H9 (cell line): Measurements from ENCODE around the gene RAB40B. TPM values are rescaled to one million over a fixed set of nuclear protein-coding genes. Genes with fewer than 3 reads are reported as not detected.

Experiments used
- DNase-seq: peaks from one replicate; pipeline ENCODE4 v3.0.0-alpha.2; 2017
- H2AFZ ChIP-seq: one replicate; pipeline ENCODE4 v1.6.1; 2013; ENCODE audit warnings: mild to moderate bottlenecking, low read length, control low read depth, moderate library complexity
- H2AK5ac ChIP-seq: 2 replicates; pipeline ENCODE4 v1.6.1; 2013; ENCODE audit warnings: low read length, control low read depth, mixed read lengths; ENCODE audit not compliant: insufficient read length
- H2BK120ac ChIP-seq: one replicate; pipeline ENCODE4 v1.6.1; 2013; ENCODE audit warnings: low read depth, mild to moderate bottlenecking, low read length, control low read depth, inconsistent platforms; ENCODE audit not compliant: poor library complexity, severe bottlenecking
- H2BK12ac ChIP-seq: 2 replicates; pipeline ENCODE4 v1.6.1; 2013; ENCODE audit warnings: low read length, control low read depth, mixed read lengths, low read depth; ENCODE audit not compliant: insufficient read length
- H2BK15ac ChIP-seq: 2 replicates; pipeline ENCODE4 v1.6.1; 2013; ENCODE audit warnings: low read depth, low read length, control low read depth
- H2BK20ac ChIP-seq: one replicate; pipeline ENCODE4 v1.6.1; 2013; ENCODE audit warnings: low read depth, mild to moderate bottlenecking, low read length, control low read depth, inconsistent platforms; ENCODE audit not compliant: poor library complexity, severe bottlenecking
- H2BK5ac ChIP-seq: 2 replicates; pipeline ENCODE4 v1.6.1; 2013; ENCODE audit warnings: low read length, control low read depth, mixed read lengths; ENCODE audit not compliant: insufficient read length
- H3K14ac ChIP-seq: 2 replicates; pipeline ENCODE4 v1.6.1; 2013; ENCODE audit warnings: low read length, control low read depth; ENCODE audit not compliant: insufficient read depth
- H3K18ac ChIP-seq: 2 replicates; pipeline ENCODE4 v1.6.1; 2013; ENCODE audit warnings: low read depth, mild to moderate bottlenecking, mixed read lengths, low read length, control low read depth; ENCODE audit not compliant: insufficient read length
- H3K23ac ChIP-seq: 2 replicates; pipeline ENCODE4 v1.6.1; 2013; ENCODE audit warnings: low read length, control low read depth, mixed read lengths, low read depth; ENCODE audit not compliant: insufficient read length
- H3K23me2 ChIP-seq: 2 replicates; pipeline ENCODE4 v1.6.1; 2013; ENCODE audit warnings: low read depth, mild to moderate bottlenecking, mixed read lengths, low read length, control low read depth; ENCODE audit not compliant: insufficient read length, poor library complexity, severe bottlenecking
- H3K27ac ChIP-seq: 2 replicates; pipeline ENCODE4 v1.5.1; 2013; ENCODE audit warnings: low read length, control low read depth, mixed read lengths, low read depth; ENCODE audit not compliant: insufficient read length
- H3K27me3 ChIP-seq: 2 replicates; pipeline ENCODE4 v1.6.1; 2013; ENCODE audit warnings: low read length, control low read depth, inconsistent platforms; ENCODE audit not compliant: insufficient read depth
- H3K4ac ChIP-seq: 2 replicates; pipeline ENCODE4 v1.6.1; 2013; ENCODE audit warnings: low read depth, mild to moderate bottlenecking, control low read depth, inconsistent platforms, low read length, moderate library complexity
- H3K4me1 ChIP-seq: 2 replicates; pipeline ENCODE4 v1.6.1; 2013; ENCODE audit warnings: low read length, control low read depth, inconsistent platforms; ENCODE audit not compliant: insufficient read depth
- H3K4me2 ChIP-seq: 2 replicates; pipeline ENCODE4 v1.6.1; 2013; ENCODE audit warnings: low read length, control low read depth, mixed read lengths; ENCODE audit not compliant: insufficient read length, insufficient read depth
- H3K56ac ChIP-seq: 2 replicates; pipeline ENCODE4 v1.6.1; 2013; ENCODE audit warnings: low read depth, mild to moderate bottlenecking, mixed read lengths, low read length, control low read depth; ENCODE audit not compliant: insufficient read length
- H3K79me1 ChIP-seq: 2 replicates; pipeline ENCODE4 v1.6.1; 2013; ENCODE audit warnings: low read depth, mild to moderate bottlenecking, moderate library complexity, low read length, control low read depth, inconsistent platforms; ENCODE audit not compliant: insufficient read depth, poor library complexity, severe bottlenecking
- H3K79me2 ChIP-seq: 2 replicates; pipeline ENCODE4 v1.6.1; 2013; ENCODE audit warnings: low read length, control low read depth, inconsistent platforms; ENCODE audit not compliant: insufficient read depth
- H3K9ac ChIP-seq: 2 replicates; pipeline ENCODE4 v1.6.1; 2013; ENCODE audit warnings: low read length, control low read depth, mixed read lengths; ENCODE audit not compliant: insufficient read length; ENCODE audit errors: extremely low read depth
- H3K9me3 ChIP-seq: one replicate; pipeline ENCODE4 v1.6.1; 2013; ENCODE audit warnings: low read depth, low read length, inconsistent platforms; ENCODE audit not compliant: control insufficient read depth
- H3T11ph ChIP-seq: one replicate; pipeline ENCODE4 v1.6.1; 2013; ENCODE audit warnings: mild to moderate bottlenecking, low read length, control low read depth, inconsistent platforms
- H4K20me1 ChIP-seq: one replicate; pipeline ENCODE4 v1.6.1; 2013; ENCODE audit not compliant: control insufficient read depth, insufficient read length, insufficient read depth
- H4K5ac ChIP-seq: 2 replicates; pipeline ENCODE4 v1.6.1; 2013; ENCODE audit warnings: low read depth, mild to moderate bottlenecking, mixed read lengths, low read length, control low read depth; ENCODE audit not compliant: insufficient read length
- H4K8ac ChIP-seq: replicated peaks from 2 replicates; pipeline ENCODE4 v1.6.1; 2013; ENCODE audit warnings: low read length, control low read depth, mixed read lengths, low read depth; ENCODE audit not compliant: insufficient read length
- H4K91ac ChIP-seq: 2 replicates; pipeline ENCODE4 v1.6.1; 2013; ENCODE audit warnings: low read depth, mild to moderate bottlenecking, moderate library complexity, mixed read lengths, low read length, control low read depth; ENCODE audit not compliant: insufficient read length
- H3K27ac Mint-ChIP-seq, 3 experiments: 2 replicates in 2 of 3; 3 replicates in 1 of 3; pipeline ENCODE4 v1.8.0; 2020 to 2021; ENCODE audit warnings: mixed read lengths in 3 of 3, mild to moderate bottlenecking in 1 of 3, moderate library complexity in 1 of 3
- H3K27me3 Mint-ChIP-seq: 2 replicates; pipeline ENCODE4 v1.8.0; 2021; ENCODE audit warnings: low read depth, mild to moderate bottlenecking, moderate library complexity, mixed read lengths
- H3K36me3 Mint-ChIP-seq, 3 experiments: 2 replicates in 2 of 3; 3 replicates in 1 of 3; pipeline ENCODE4 v1.8.0; 2020 to 2021; ENCODE audit warnings: low read depth in 3 of 3, mixed read lengths in 3 of 3; ENCODE audit not compliant: insufficient read depth in 1 of 3
- H3K4me1 Mint-ChIP-seq, 2 experiments: 2 replicates each; pipeline ENCODE4 v1.8.0; 2020; ENCODE audit warnings: mixed read lengths in 2 of 2
- H3K4me3 Mint-ChIP-seq, 2 experiments: 2 replicates in 1 of 2; 3 replicates in 1 of 2; pipeline ENCODE4 v1.8.0; 2020 to 2021; ENCODE audit warnings: mild to moderate bottlenecking in 2 of 2, mixed read lengths in 2 of 2, moderate library complexity in 1 of 2
- H3K9me3 Mint-ChIP-seq, 2 experiments: 2 replicates in 1 of 2; 3 replicates in 1 of 2; pipeline ENCODE4 v1.8.0; 2020; ENCODE audit warnings: mild to moderate bottlenecking in 2 of 2, mixed read lengths in 2 of 2, moderate library complexity in 1 of 2
- WGBS: extraction: QIAGEN DNeasy Blood & Tissue Kit; methylation state at CpG from one replicate; pipeline ENCODE4 v1.1.7; 2013; ENCODE audit warnings: missing lambda C conversion rate, low lambda C conversion rate, mixed read lengths; ENCODE audit not compliant: insufficient read length; ENCODE audit errors: extremely low coverage; 5-methylcytosine and 5-hydroxymethylcytosine counted together
- total RNA-seq: library from RNA; stranded (reverse); gene quantifications from 2 replicates; pipeline ENCODE4 v1.2.1, GENCODE V29; 2021
- TF ChIP-seq, protein P1 (sequence below): fragments of 200-600 bp; sonication (generic); conservative IDR thresholded peaks from 3 replicates; pipeline ENCODE4 v1.8.0; 2021; ENCODE audit warnings: antibody characterized with exemption, mild to moderate bottlenecking

RAB40B gene
- total RNA-seq, 1 experiment from 2014 or later: 3.5 TPM

DNA sequence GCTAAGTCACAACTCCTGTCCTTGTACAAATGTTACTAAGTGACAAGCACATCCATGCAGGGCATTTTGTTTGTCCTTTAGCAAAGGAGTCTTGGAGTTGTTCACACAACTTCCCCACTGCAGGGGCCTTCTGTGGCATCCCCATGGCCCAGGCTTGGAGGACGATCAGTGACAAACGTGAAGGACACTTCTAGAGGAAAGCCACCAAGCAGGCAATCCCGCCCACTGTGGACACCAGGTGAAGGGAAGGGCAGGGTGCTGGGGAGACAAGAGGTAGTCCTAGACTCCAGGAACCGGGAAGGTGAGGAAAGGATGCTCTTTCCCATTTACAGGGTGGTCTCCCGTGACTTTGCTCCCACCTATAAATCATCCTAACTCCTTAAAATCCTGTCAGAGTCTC lies 54.4 kb downstream of the RAB40B start:
- Histone ChIP-seq H4K20me1 (no peaks in the 10 kb centered on the region), H2BK12ac (no peak overlapping the region), H3K4ac (no peak overlapping the region), H3K56ac (no peak overlapping the region), H2BK120ac (no peak overlapping the region), H4K8ac (no peak overlapping the region), H3K27ac (no peak overlapping the region), H2AFZ (no peak overlapping the region), H4K5ac (no peak overlapping the region), H3K9me3 (no peaks in the 10 kb centered on the region), H3K79me1 (peaks cover 20% of the 10 kb centered on the region), H3K14ac (no peak overlapping the region), H2BK20ac (no peak overlapping the region), H3T11ph (no peak overlapping the region), H3K23me2 (peaks cover 8% of the 10 kb centered on the region), H3K27me3 (no peaks in the 10 kb centered on the region), H3K4me2 (no peak overlapping the region), H3K79me2 (peaks cover 36% of the 10 kb centered on the region), H3K23ac (no peak overlapping the region), H3K4me1 (no peaks in the 10 kb centered on the region; the same call in 1 of the 2 replicates), H2BK15ac (no peak overlapping the region), H3K9ac (no peak overlapping the region), H4K91ac (no peak overlapping the region), H2BK5ac (no peak overlapping the region), H3K18ac (no peak overlapping the region), H2AK5ac (no peak overlapping the region)
- no peaks in the 10 kb centered on the region for H3K27me3 Mint-ChIP-seq
- no peak overlapping the region for H3K4me3 Mint-ChIP-seq
- peaks cover 5 to 17% of the 10 kb centered on the region in 2 experiments for H3K4me1 Mint-ChIP-seq
- no peak for DNase-seq
- H3K27ac Mint-ChIP-seq: peak overlapping the region in 1 of 3 experiments; percentile 10; a peak in 1 of 7 replicates
- no peaks in the 10 kb centered on the region for H3K9me3 Mint-ChIP-seq
- WGBS: no CpG with 5 or more reads among the region's 5 CpGs
- TF ChIP-seq, protein P1, sequence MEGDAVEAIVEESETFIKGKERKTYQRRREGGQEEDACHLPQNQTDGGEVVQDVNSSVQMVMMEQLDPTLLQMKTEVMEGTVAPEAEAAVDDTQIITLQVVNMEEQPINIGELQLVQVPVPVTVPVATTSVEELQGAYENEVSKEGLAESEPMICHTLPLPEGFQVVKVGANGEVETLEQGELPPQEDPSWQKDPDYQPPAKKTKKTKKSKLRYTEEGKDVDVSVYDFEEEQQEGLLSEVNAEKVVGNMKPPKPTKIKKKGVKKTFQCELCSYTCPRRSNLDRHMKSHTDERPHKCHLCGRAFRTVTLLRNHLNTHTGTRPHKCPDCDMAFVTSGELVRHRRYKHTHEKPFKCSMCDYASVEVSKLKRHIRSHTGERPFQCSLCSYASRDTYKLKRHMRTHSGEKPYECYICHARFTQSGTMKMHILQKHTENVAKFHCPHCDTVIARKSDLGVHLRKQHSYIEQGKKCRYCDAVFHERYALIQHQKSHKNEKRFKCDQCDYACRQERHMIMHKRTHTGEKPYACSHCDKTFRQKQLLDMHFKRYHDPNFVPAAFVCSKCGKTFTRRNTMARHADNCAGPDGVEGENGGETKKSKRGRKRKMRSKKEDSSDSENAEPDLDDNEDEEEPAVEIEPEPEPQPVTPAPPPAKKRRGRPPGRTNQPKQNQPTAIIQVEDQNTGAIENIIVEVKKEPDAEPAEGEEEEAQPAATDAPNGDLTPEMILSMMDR: no peak
- H3K36me3 Mint-ChIP-seq: peaks cover 23 to 50% (median 48%) of the 10 kb centered on the region in 3 experiments; a peak in 6 of 7 replicates
